HG03460 (cell line): Measurements from ENCODE around the gene SUV39H1.

Experiments used
- ATAC-seq: cut with Tn5 transposase; IDR thresholded peaks from one replicate; pipeline ENCODE4 v1.9.1; 2021; ENCODE audit not compliant: unreplicated experiment

SUV39H1 gene

GRCh38 chrX:48711929-48712505, 15.5 kb downstream of the SUV39H1 start:
- ATAC-seq = no peak

GRCh38 chrX:48713847-48714246, 17.3 kb downstream of the SUV39H1 start:
- ATAC-seq = no peak

- ATAC-seq = no peak
These were observed 18.0 kb downstream of the SUV39H1 start for GRCh38 chrX:48714573-48714972.

- no peak for ATAC-seq
These were observed 18.5 kb downstream of the SUV39H1 start for GRCh38 chrX:48715072-48715471.

GRCh38 chrX:48715876-48716502, 19.5 kb downstream of the SUV39H1 start:
- ATAC-seq = no peak

- ATAC-seq = no peak
These were observed 23.4 kb downstream of the SUV39H1 start for GRCh38 chrX:48719958-48720357.

GRCh38 chrX:48720577-48721250, 24.2 kb downstream of the SUV39H1 start:
- ATAC-seq = no peak

GRCh38 chrX:48721916-48722315, 25.4 kb downstream of the SUV39H1 start:
- ATAC-seq = no peak

- no peak for ATAC-seq
These were observed 30.1 kb downstream of the SUV39H1 start for GRCh38 chrX:48726596-48726995.

GRCh38 chrX:48728653-48729052, 32.1 kb downstream of the SUV39H1 start:
- ATAC-seq = no peak

- ATAC-seq = no peak
These were observed 39.8 kb downstream of the SUV39H1 start for GRCh38 chrX:48736303-48736702.

- no peak for ATAC-seq
These were observed 40.3 kb downstream of the SUV39H1 start for GRCh38 chrX:48736878-48737212.

- ATAC-seq = peak; percentile 99
These were observed 40.8 kb downstream of the SUV39H1 start for GRCh38 chrX:48737213-48737938.

GRCh38 chrX:48737940-48738339, 41.4 kb downstream of the SUV39H1 start:
- ATAC-seq = no peak

- ATAC-seq = no peak
These were observed 45.3 kb downstream of the SUV39H1 start for GRCh38 chrX:48741834-48742233.

GRCh38 chrX:48745222-48745621, 48.7 kb downstream of the SUV39H1 start:
- ATAC-seq = no peak

- no peak for ATAC-seq
These were observed 51.0 kb downstream of the SUV39H1 start for GRCh38 chrX:48747415-48748016.

- ATAC-seq = no peak
These were observed 52.6 kb downstream of the SUV39H1 start for GRCh38 chrX:48749182-48749581.

- ATAC-seq = no peak
These were observed 54.8 kb downstream of the SUV39H1 start for GRCh38 chrX:48751343-48751742.

- ATAC-seq = no peak
These were observed 56.0 kb downstream of the SUV39H1 start for GRCh38 chrX:48752498-48752897.

- no peak for ATAC-seq
These were observed 57.2 kb downstream of the SUV39H1 start for GRCh38 chrX:48753708-48754228.
